T-helper 2 cell treated with Interferon-gamma antibody and Interleukin-4, amounts not matched to agents 5 μg/mL and 100 μg/mL, for 36 hours (primary cell): Measurements from ENCODE around the gene IFI27.

Source experiments
- DNase-seq: peaks from one replicate; pipeline ENCODE4 v3.0.0; 2021; ENCODE audit warnings: low spot score
- H3K27ac Mint-ChIP-seq: one replicate; pipeline ENCODE4 v1.8.0; 2021; ENCODE audit warnings: mild to moderate bottlenecking, mixed read lengths
- H3K27me3 Mint-ChIP-seq: one replicate; pipeline ENCODE4 v1.8.0; 2021; ENCODE audit warnings: low read depth, mixed read lengths
- H3K36me3 Mint-ChIP-seq: one replicate; pipeline ENCODE4 v1.8.0; 2021; ENCODE audit warnings: low read depth, mixed read lengths
- H3K4me1 Mint-ChIP-seq: one replicate; pipeline ENCODE4 v1.8.0; 2021; ENCODE audit warnings: low read depth, mixed read lengths
- H3K4me3 Mint-ChIP-seq: one replicate; pipeline ENCODE4 v1.8.0; 2022; ENCODE audit warnings: mild to moderate bottlenecking, moderate library complexity, mixed read lengths
- H3K9me3 Mint-ChIP-seq: one replicate; pipeline ENCODE4 v1.8.0; 2021; ENCODE audit warnings: mixed read lengths

IFI27 gene

GRCh38 chr14:94113490-94113889 lies 3.0 kb downstream of the IFI27 start:
- H3K27me3 Mint-ChIP-seq, result peaks cover 4% of the 10 kb centered on the region
- no peak overlapping the region for H3K4me3 Mint-ChIP-seq
- DNase-seq, result no peak
- no peak overlapping the region for H3K27ac Mint-ChIP-seq
- H3K9me3 Mint-ChIP-seq, result no peaks in the 10 kb centered on the region
- H3K4me1 Mint-ChIP-seq, result peaks cover 4% of the 10 kb centered on the region
- H3K36me3 Mint-ChIP-seq, result no peaks in the 10 kb centered on the region

- H3K36me3 Mint-ChIP-seq, result no peaks in the 10 kb centered on the region
- no peak overlapping the region for H3K4me3 Mint-ChIP-seq
- peaks cover 4% of the 10 kb centered on the region for H3K27me3 Mint-ChIP-seq
- peaks cover 4% of the 10 kb centered on the region for H3K4me1 Mint-ChIP-seq
- no peaks in the 10 kb centered on the region for H3K9me3 Mint-ChIP-seq
- no peak overlapping the region for H3K27ac Mint-ChIP-seq
- no peak for DNase-seq
Measured at GRCh38 chr14:94113908-94114588, 3.5 kb downstream of the IFI27 start.

- no peaks in the 10 kb centered on the region for H3K36me3 Mint-ChIP-seq
- H3K4me3 Mint-ChIP-seq, result no peak overlapping the region
- peaks cover 4% of the 10 kb centered on the region for H3K27me3 Mint-ChIP-seq
- peaks cover 4% of the 10 kb centered on the region for H3K4me1 Mint-ChIP-seq
- no peak overlapping the region for H3K27ac Mint-ChIP-seq
- no peak for DNase-seq
- H3K9me3 Mint-ChIP-seq, result peaks cover 3% of the 10 kb centered on the region
Measured at GRCh38 chr14:94114589-94115057, 4.1 kb downstream of the IFI27 start.

GRCh38 chr14:94115058-94115591 lies 4.6 kb downstream of the IFI27 start:
- H3K36me3 Mint-ChIP-seq, result no peaks in the 10 kb centered on the region
- no peak overlapping the region for H3K4me3 Mint-ChIP-seq
- no peak overlapping the region for H3K27ac Mint-ChIP-seq
- peaks cover 4% of the 10 kb centered on the region for H3K4me1 Mint-ChIP-seq
- H3K9me3 Mint-ChIP-seq, result peaks cover 6% of the 10 kb centered on the region
- H3K27me3 Mint-ChIP-seq, result peaks cover 4% of the 10 kb centered on the region
- no peak for DNase-seq

GRCh38 chr14:94115631-94116030 lies 5.1 kb downstream of the IFI27 start:
- Mint-ChIP-seq H3K36me3 (no peaks in the 10 kb centered on the region), H3K4me3 (no peak overlapping the region), H3K27me3 (peaks cover 4% of the 10 kb centered on the region), H3K9me3 (peaks cover 9% of the 10 kb centered on the region), H3K4me1 (peaks cover 4% of the 10 kb centered on the region), H3K27ac (peak overlapping the region; percentile 2)
- DNase-seq, result no peak

GRCh38 chr14:94116701-94117100 lies 6.2 kb downstream of the IFI27 start:
- Mint-ChIP-seq H3K4me1 (peaks cover 4% of the 10 kb centered on the region), H3K27ac (no peak overlapping the region), H3K36me3 (no peaks in the 10 kb centered on the region), H3K9me3 (peaks cover 14% of the 10 kb centered on the region), H3K27me3 (peaks cover 4% of the 10 kb centered on the region), H3K4me3 (no peak overlapping the region)
- no peak for DNase-seq

GRCh38 chr14:94117856-94118255 lies 7.3 kb downstream of the IFI27 start:
- no peak for DNase-seq
- Mint-ChIP-seq H3K27ac (no peak overlapping the region), H3K4me3 (no peak overlapping the region), H3K4me1 (peaks cover 4% of the 10 kb centered on the region), H3K36me3 (no peaks in the 10 kb centered on the region), H3K9me3 (peaks cover 14% of the 10 kb centered on the region), H3K27me3 (peaks cover 4% of the 10 kb centered on the region)

GRCh38 chr14:94119071-94119470 lies 8.5 kb downstream of the IFI27 start:
- DNase-seq, result no peak
- H3K27me3 Mint-ChIP-seq, result peaks cover 4% of the 10 kb centered on the region
- H3K4me1 Mint-ChIP-seq, result peaks cover 4% of the 10 kb centered on the region
- no peak overlapping the region for H3K4me3 Mint-ChIP-seq
- H3K27ac Mint-ChIP-seq, result no peak overlapping the region
- no peaks in the 10 kb centered on the region for H3K36me3 Mint-ChIP-seq
- H3K9me3 Mint-ChIP-seq, result peaks cover 14% of the 10 kb centered on the region

GRCh38 chr14:94120667-94121340 lies 10.3 kb downstream of the IFI27 start:
- no peaks in the 10 kb centered on the region for H3K4me1 Mint-ChIP-seq
- no peak overlapping the region for H3K27ac Mint-ChIP-seq
- H3K4me3 Mint-ChIP-seq, result no peak overlapping the region
- peaks cover 4% of the 10 kb centered on the region for H3K27me3 Mint-ChIP-seq
- peaks cover 14% of the 10 kb centered on the region for H3K9me3 Mint-ChIP-seq
- H3K36me3 Mint-ChIP-seq, result no peaks in the 10 kb centered on the region
- DNase-seq, result no peak

GRCh38 chr14:94121485-94121884 lies 10.9 kb downstream of the IFI27 start:
- Mint-ChIP-seq H3K27me3 (peaks cover 4% of the 10 kb centered on the region), H3K36me3 (no peaks in the 10 kb centered on the region), H3K4me1 (no peaks in the 10 kb centered on the region), H3K27ac (no peak overlapping the region), H3K9me3 (peaks cover 14% of the 10 kb centered on the region), H3K4me3 (no peak overlapping the region)
- DNase-seq, result no peak

GRCh38 chr14:94122438-94122837 lies 11.9 kb downstream of the IFI27 start:
- Mint-ChIP-seq H3K4me3 (no peak overlapping the region), H3K9me3 (peaks cover 14% of the 10 kb centered on the region), H3K27ac (no peak overlapping the region), H3K27me3 (peaks cover 4% of the 10 kb centered on the region), H3K4me1 (no peaks in the 10 kb centered on the region), H3K36me3 (no peaks in the 10 kb centered on the region)
- DNase-seq, result no peak

- Mint-ChIP-seq H3K36me3 (no peaks in the 10 kb centered on the region), H3K27me3 (no peaks in the 10 kb centered on the region), H3K4me3 (no peak overlapping the region), H3K9me3 (peaks cover 14% of the 10 kb centered on the region), H3K4me1 (no peaks in the 10 kb centered on the region), H3K27ac (no peak overlapping the region)
- no peak for DNase-seq
Measured at GRCh38 chr14:94123296-94123695, 12.8 kb downstream of the IFI27 start.

GRCh38 chr14:94123868-94124267 lies 13.3 kb downstream of the IFI27 start:
- peaks cover 14% of the 10 kb centered on the region for H3K9me3 Mint-ChIP-seq
- DNase-seq, result no peak
- no peaks in the 10 kb centered on the region for H3K27me3 Mint-ChIP-seq
- H3K36me3 Mint-ChIP-seq, result no peaks in the 10 kb centered on the region
- no peak overlapping the region for H3K4me3 Mint-ChIP-seq
- H3K4me1 Mint-ChIP-seq, result peaks cover 5% of the 10 kb centered on the region
- no peak overlapping the region for H3K27ac Mint-ChIP-seq

- H3K27me3 Mint-ChIP-seq, result no peaks in the 10 kb centered on the region
- H3K4me3 Mint-ChIP-seq, result no peak overlapping the region
- no peak overlapping the region for H3K27ac Mint-ChIP-seq
- H3K4me1 Mint-ChIP-seq, result peaks cover 10% of the 10 kb centered on the region
- DNase-seq, result no peak
- peaks cover 9% of the 10 kb centered on the region for H3K9me3 Mint-ChIP-seq
- H3K36me3 Mint-ChIP-seq, result no peaks in the 10 kb centered on the region
Measured at GRCh38 chr14:94124582-94125377, 14.2 kb downstream of the IFI27 start.
